GM21367 (cell line): Measurements from ENCODE around the gene CCDC57.

Experiments used
- ATAC-seq: cut with Tn5 transposase; IDR thresholded peaks from one replicate; pipeline ENCODE4 v1.9.1; 2021; ENCODE audit not compliant: unreplicated experiment

CCDC57 gene

DNA sequence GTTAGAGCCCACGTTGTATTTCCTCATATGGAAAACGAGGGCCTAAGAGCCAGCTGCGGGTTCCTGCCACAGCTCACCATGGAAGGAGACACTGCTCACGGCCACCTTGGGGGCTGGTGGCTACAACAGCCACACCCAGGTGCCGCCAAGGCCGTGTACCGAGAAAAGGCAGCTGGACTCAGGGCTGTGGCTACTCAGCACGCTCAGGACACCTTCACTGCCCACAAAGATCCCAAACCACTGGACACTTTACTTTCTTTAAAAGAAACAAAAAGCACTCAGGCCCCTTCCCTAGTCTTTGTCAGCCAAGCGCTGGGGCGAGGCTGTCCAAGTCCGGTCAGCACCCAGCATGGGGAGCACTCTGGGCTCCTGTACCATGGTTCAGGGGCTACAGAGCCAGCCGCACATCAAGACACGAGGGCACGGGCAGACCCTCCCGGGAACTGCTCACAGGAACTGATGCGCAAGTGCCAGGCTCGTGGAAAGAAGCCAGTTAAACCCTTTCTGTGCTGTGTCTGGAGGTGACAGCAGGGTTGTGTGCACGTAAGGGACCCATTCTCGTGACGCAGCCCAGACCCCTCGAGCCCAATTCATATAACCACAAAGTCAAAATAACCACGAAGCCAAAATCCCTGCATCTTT lies 34.7 kb upstream of the CCDC57 start:
- ATAC-seq, result no peak

DNA sequence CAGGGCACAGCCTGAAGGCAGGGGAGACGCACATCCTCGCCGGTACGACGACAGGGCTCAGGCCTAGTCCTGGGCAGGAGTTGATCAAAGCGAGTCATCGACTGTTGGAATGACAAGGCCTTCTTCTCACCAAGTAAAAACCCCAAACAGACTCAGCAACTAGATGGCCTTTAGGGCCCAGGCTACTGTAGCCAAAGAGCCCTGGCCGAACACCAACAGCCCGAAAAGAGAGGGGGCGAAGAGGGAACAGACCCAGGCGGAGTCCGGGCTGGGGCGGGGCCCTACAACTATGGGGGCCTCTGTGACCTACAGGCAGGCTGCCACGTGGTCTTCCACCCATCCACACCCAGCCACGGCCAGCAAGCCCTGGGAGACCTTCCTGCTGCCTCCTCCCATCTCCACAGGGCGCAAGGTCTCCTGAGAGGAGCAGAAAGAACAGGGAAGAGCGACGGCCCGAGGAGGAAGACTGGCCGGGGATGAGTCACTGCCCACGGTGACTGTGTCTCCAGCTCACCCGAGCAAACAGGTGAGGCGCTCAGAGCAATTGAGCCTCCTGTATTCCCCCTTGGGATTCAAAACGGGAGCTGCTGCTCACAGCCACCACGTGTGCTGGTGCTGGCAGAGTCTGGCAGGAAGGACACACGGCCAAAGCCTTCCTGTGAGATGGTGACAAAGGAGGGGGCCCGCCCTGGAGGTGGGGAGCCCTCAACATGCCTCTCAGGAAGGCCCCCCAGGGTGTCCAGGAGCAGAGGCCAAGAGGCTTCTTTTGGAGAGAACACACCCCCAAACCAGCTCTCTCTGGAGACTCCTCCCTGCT lies 33.9 kb upstream of the CCDC57 start:
- no peak for ATAC-seq

DNA sequence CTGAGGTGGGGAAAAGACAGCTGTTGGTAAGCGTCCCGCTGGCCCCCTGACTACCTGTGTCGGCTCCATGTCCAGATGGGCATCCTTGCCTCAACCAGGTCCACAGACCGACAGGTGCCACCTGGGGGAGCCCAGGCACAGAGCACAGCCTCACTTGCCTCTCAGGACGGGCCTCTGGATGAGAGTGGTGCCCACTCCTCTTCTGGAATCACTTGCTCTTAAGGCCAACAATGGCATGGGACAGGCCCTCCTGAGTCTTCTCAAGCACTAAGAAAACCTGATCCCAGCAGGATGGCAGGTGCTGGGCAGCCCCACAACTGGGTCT lies 33.4 kb upstream of the CCDC57 start:
- ATAC-seq, result no peak

DNA sequence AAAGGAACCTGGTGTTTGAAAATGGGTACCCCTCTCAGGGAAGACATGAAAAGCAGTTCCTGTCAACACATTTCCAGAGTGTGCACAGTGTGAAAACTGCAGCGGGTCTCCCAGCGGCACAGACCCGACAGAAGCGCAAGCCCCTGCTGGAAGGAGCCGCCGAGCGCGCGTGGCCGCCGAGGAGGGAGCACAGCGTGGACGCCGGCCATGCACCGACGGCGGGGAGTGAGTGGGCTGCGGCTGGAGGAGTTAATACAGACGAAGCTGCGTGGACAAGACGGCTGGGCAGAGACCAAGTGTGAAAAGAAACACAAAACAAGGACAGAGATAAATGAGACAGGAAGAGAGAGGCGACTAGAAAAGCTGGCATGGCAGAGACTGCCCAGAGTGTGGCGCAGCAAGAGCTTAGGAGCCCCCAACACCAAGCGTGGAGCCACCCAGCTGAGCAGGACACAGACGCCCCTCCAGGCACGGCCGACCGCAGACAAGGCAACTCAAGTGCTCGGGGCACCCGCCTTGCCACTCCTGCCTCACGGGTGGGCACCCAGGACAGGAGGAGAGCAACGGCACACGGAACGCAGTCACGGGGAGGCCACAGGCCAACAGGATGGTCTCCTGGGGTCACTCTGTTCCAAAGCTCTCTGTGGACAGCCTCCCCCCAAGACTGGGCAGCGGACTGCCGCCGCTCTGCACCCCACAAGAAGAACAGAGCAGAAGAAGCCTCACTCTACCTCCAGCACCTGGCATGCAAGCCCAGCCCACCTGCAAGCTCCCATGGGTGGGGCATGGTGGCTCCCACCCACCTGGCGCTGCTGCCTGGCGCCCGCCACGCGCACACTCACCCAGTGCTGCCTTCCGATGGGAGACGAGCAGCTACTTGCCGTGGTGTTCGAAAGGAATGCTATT lies 32.7 kb upstream of the CCDC57 start:
- no peak for ATAC-seq

DNA sequence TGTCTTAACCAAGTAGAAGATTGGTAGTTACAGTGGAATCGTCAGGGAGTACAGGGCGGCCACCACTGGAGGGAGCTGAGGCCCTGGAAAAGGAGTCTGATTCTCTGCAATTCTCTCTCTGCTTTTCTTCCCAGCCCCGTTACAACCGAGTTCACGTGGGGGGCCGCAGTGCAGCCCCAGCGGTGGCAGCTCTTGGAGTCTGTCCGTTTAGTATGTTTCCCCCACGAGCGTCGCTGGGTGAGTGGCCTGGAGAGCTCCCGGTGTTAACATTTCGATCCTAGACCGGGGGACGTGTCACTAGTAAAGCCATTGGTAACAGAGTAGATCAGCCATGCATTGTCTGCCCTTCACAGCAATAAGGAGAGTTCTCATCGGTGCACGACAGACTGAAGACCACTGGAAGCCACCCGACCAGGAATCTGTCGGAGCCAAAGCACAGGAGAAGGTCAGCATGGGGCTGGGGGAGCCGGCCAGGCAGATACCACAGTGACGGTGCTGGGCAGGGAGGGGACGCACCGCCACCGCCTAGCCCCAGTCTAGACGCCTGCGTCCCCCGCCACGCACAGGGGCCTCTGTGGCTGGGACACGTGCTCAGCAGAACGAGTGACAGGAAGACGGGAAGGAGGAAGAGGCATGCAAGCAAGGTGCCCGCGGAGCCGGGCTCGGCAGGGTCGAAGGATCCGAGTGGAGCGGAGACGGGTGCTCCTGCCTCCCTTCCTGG lies 31.9 kb upstream of the CCDC57 start:
- no peak for ATAC-seq

DNA sequence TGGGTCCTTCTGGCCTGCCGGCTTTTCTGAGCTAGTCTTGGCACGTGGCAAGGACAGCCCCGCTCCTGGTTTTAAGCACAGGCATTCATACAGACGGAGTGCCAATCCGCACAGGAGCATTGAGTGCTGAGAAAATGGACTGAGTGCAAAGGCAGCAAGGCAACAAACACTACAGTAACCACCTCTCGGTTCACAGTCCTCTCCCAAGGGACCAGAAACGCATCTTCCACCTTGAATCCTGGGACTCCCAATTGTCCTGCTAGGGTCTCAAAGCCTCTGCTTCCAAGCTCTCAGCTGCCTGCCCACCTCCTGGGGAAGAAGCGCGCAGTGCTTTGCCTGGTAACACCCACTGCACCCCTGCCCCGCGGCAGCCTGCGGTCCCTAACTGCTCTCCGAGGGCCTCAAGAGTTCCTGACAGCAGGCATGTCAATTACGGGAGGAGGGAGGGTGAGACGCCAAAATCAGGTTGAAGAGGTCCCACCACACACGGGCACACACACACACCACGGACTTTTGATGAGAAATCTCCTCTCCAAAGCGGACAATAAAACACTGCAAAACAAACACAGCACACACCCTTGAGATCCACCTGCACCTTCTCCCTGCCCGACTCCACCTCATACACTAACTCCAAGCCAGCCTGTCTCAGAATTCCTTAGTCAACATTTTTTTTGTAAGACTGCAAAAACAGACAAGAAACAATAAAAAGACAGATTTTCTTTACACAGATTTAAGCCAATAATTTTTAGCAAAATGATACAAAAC lies 31.2 kb upstream of the CCDC57 start:
- no peak for ATAC-seq

DNA sequence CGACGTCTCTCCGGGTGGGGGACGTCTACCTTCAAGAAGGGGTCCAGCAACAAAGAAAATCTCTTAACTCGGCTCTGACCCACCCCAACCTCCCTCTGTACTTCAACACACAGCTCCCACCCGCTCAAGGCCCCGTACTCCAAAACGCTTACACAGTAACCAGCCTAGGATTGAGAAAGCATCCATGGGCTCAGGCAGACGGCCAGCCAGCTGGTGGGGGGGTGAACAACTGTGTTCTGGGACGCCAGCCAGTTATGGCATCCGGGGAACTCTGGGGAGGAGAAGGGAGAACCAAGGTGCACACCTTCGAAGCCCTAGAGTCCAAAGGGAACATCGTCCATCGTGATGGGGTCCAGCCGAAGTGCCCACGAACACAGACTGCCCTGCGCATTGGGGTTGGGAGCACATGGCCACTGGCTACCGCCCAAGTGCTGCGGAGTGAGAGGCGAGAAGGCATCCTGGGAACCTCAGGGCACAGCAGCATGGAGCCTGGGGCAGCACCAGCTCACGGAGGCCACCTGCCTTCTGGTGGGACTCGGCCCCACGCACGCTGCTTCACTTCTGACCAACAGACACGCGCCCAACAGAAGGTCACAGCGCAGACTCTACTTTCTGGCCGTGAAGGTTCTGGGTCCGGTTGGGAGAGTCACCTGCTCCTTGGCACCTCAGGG lies 30.5 kb upstream of the CCDC57 start:
- no peak for ATAC-seq

DNA sequence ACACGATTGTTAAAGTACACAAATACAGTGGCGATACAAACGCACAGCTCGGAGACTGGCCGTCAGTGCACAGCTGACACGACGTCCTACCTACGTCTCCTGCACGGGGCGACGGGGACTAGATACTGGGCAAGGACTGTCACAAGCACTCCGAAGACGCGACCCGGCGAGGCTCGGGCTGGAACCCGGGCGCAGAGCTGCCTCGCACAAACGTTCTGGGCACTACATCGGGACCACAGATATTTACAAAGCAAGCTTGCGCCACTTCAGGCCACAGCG lies 30.0 kb upstream of the CCDC57 start:
- no peak for ATAC-seq

DNA sequence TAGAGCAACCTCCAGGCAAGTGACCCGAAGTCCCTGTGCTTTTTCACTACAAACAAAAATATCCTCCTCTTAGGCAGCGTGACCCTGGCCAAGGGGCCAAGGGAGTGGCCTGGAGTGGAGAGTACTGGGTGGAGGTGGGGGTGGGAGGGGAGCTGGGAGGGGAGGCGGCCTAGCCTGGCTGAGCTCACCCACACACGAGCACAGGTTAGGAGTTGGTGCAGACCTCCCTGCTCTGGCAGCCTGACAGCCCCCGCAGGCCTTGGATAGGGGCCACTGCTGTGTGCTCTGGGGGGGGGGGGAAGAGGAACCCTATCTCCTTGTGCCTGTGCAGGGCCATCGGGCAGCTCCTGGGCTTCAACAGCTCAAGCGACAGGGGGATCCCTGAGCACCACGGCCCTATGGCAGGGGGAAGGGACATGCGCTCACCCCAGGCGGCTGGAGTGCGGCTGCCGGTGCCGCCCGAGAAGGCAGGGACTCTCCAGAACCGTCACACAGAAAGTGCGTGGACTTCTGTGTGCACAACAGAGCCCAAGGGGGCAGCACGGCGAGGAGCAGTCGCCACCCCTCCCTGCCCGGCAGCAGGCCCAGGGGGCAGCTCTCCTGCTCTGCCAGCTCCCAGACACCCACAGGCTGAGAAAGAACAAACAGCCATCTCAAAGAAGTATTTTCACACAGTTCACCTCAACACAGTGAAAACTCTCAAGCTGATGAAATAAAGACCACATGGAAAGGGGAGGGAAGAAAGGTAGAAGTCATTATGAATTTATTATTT lies 29.5 kb upstream of the CCDC57 start:
- ATAC-seq, result no peak

DNA sequence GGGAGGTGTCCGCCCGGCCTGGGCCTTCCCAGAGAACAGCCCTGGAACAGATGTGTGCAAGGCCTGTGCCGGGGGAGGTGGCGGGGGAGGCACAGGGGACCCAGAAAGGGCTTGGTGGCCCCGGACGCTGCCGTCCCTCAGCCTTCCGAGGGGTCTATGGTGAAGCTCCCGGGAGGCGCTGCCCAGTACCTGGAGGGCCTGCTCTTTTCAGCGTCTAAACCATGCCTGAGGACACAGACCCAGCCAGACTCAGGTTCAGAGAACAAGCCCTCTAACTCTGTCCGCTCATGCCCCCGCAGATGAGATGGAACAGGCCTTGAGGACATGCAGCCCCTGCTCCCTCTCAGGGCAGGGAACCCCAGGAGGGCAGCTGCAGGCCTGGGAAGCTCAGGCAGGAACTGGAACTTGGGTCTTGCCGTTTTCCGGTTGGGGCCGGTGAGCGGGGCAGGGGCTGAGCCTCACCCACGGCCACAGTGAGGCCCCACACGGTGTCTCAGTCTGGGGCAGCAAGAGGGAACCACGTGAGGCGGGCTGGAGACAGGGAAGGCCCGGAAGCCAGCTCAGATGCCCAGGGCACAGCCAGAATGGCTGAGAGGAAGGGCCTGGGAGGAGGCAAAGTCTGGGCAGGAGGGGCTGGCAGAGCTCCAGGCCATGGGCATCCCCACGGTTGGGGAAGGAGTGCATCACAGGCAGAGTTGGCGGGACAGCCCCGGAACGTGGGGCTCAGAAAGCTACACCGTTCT lies 28.7 kb upstream of the CCDC57 start:
- ATAC-seq, result no peak

DNA sequence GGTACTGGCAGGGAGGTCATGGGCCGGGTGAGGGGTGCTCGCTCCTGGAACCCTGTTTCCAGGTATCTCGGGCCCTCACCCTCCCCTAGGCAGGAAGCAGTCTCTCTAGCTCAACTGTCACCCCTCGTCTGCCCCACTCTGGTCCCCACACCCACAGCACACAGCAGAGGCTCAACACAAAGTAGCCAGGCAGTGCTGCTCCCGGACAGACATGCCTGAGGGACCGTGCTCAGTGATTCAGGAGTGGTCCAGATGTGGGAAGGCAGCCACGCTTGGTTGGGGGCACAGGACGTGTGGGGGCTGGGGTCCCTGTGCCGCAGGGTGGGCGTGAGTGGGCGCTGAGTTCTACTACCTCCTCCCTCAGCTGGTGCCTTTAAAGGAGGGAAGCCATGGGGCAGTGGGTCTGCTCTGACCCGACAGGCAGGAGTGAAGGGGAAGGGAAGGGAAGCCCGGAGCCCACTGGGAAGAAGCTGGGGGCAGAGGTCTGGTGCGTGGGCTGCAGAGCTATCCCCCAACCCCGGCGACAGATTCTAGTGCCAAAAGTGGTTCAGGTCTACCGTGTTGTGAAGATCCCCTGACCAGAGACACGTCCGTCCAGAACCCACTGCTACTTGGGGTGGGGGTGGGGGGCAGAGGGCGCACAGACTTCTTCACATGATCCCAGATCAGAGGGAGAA lies 28.0 kb upstream of the CCDC57 start:
- ATAC-seq, result no peak

DNA sequence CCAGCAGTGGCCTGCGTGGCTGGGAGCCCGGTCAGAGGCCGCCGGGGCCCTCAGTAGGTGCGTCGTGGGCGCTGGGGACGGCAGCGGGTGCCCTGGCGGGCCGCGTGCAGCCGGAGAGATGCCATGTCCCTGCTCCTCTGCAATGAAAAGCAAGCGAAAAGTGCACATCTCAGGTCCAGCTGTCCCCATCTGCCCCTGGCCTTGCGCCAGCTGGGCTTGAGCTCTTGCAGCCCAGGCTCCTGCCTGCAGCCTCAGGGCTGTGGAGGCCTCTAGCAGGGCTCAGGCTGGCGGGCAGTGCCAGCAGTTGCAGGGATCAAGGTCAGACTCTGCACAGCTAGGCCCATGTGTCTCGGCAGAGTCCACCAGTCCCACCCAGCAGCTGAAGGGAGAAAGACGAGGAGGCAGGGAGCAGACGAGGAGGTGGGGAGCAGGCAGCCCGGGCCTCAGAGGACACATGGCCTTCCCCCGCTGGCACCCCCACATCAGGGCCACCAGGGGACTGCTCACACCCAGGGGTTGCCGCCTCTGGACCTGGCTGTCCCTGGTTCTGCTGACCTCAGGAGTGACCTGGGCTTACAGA lies 27.4 kb upstream of the CCDC57 start:
- no peak for ATAC-seq

DNA sequence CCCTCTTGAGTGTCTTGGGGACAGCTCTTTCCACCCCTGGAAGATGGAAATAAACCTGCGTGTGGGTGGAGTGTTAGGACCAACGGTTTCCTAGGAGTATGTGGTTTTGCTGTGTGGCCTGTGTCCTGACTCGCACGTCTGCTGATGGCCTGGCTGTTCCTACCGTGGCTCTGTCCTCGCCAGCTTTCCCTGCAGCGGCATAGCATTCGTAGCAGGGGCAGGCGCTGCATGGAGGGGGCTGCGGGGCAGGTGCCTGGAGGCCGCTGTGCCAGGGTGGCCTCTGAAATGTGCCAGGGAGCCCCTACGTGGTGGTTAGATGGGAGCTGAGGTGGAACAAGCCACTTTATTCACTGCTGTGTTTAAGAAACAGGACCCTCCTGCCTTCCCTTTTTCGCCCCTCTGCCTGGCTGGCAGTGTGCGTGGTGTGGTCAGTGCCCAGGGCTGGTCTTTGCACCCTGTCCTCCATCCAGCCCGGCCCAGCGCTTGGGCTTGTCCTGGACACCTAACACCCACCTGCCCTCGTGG lies 26.8 kb upstream of the CCDC57 start:
- ATAC-seq, result no peak

DNA sequence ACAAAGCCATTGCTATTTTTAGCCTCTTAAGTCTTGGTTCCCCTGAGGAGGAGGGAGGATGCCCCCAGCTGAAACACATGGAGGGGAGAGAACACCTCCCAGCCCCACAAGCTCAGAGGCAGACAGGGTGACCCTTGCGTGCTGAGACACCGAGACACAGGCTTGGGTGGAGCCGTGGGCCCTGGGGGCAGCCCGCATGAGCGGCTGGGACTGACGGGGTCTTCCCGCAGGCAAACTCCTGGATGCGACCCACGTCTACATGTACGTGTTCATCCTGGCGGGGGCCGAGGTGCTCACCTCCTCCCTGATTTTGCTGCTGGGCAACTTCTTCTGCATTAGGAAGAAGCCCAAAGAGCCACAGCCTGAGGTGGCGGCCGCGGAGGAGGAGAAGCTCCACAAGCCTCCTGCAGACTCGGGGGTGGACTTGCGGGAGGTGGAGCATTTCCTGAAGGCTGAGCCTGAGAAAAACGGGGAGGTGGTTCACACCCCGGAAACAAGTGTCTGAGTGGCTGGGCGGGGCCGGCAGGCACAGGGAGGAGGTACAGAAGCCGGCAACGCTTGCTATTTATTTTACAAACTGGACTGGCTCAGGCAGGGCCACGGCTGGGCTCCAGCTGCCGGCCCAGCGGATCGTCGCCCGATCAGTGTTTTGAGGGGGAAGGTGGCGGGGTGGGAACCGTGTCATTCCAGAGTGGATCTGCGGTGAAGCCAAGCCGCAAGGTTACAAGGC lies 26.0 kb upstream of the CCDC57 start:
- ATAC-seq, result no peak

DNA sequence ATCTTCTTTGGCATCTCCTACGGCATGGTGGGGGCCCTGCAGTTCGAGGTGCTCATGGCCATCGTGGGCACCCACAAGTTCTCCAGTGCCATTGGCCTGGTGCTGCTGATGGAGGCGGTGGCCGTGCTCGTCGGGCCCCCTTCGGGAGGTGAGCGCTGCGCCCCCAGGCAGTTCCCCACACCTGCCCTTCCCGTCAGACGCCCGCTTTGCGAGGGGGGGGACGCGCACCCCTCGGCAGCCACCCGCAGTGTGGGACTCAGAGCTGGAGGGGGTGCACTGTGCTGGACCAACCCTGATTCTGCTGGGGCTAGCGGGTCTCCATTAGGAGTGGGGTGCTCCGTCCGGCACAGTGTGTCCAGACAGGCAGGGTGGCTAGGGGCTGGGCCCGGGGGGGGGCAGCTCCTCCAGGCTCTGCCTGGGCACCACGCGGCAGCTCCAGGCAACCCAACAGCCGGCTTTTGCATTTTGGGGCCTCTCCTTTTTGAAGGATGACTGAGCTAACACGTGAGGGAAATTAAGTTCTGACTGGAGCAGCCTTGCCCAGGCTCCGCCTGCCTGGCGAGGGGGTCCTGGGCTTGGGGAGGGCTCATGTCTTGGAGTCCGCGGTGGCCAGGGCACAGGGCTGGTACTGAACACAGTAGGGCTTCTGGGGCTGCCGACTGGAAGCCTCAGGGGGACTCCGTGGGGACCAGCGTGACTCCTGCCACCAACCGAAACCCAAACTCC lies 25.3 kb upstream of the CCDC57 start:
- ATAC-seq, result no peak

DNA sequence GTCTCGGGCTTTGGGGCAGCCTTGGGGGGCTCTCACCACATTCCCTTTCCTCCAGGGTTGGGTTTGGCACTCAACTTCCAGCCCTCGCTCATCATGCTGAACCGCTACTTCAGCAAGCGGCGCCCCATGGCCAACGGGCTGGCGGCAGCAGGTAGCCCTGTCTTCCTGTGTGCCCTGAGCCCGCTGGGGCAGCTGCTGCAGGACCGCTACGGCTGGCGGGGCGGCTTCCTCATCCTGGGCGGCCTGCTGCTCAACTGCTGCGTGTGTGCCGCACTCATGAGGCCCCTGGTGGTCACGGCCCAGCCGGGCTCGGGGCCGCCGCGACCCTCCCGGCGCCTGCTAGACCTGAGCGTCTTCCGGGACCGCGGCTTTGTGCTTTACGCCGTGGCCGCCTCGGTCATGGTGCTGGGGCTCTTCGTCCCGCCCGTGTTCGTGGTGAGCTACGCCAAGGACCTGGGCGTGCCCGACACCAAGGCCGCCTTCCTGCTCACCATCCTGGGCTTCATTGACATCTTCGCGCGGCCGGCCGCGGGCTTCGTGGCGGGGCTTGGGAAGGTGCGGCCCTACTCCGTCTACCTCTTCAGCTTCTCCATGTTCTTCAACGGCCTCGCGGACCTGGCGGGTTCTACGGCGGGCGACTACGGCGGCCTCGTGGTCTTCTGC lies 24.6 kb upstream of the CCDC57 start:
- ATAC-seq, result no peak
